GM12878 (cell line): ENCODE results near the gene ASB6.

Experiments used
- DPF2 ChIP-seq: fragments of 450-650 bp; IDR thresholded peaks from 2 replicates; pipeline ENCODE4 v1.6.1; 2017; ENCODE audit warnings: mild to moderate bottlenecking
- TF ChIP-seq, protein P1 (sequence below): IDR thresholded peaks from 2 replicates; pipeline ENCODE4 v1.6.1; 2012; ENCODE audit warnings: low read depth, low read length, improper control_type of control experiment
- TF ChIP-seq, protein P2 (sequence below), 3 experiments: IDR thresholded peaks in 2 of 3; conservative IDR thresholded peaks in 1 of 3; 2 replicates each; pipeline ENCODE4 v1.5.1; 2011; ENCODE audit warnings: low read depth in 3 of 3, low read length in 3 of 3, mild to moderate bottlenecking in 3 of 3, control low read depth in 2 of 3, moderate library complexity in 2 of 3, inconsistent platforms in 1 of 3, mixed read lengths in 1 of 3; ENCODE audit not compliant: control insufficient read depth in 2 of 3, insufficient read depth in 1 of 3; ENCODE audit errors: extremely low read depth in 1 of 3

DNA sequence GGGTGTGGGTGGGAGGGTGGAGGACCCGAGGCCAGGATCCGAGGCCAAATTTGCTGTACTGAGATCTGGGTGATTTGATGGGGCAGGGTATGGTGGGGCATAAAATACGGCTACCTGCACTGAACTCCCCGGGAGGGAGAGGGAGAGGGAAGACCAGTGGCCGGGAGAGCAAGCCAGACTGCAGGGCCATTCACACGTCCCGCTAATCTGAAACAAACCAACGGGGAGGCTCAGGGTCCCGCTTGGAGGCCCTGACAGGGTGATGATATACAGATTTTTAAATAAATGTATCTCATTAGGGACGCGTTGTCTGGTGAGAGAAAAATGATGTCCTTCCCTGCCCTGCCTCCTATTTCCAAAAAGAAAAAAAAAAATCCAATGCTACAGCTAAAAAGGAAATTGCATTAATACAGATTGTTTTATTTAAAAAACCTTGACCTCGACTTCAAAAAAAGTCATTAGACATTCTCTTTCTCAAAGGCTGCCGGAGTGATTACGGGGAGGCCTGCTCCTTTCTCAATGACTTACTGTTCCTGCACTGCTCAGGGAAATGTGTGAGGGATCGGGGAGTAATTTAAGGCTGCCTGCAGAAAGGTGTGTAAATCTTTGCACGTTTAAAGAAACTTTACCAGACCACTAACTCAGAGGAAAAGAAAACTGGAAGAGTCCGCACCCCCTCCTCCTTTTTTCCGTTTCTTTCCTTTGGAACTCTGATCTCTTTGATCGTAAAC is 12.0 kb upstream of the ASB6 start:
- no peak for TF ChIP-seq DPF2
- TF ChIP-seq, protein P1, sequence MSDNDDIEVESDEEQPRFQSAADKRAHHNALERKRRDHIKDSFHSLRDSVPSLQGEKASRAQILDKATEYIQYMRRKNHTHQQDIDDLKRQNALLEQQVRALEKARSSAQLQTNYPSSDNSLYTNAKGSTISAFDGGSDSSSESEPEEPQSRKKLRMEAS = no peak
- TF ChIP-seq, protein P2, sequence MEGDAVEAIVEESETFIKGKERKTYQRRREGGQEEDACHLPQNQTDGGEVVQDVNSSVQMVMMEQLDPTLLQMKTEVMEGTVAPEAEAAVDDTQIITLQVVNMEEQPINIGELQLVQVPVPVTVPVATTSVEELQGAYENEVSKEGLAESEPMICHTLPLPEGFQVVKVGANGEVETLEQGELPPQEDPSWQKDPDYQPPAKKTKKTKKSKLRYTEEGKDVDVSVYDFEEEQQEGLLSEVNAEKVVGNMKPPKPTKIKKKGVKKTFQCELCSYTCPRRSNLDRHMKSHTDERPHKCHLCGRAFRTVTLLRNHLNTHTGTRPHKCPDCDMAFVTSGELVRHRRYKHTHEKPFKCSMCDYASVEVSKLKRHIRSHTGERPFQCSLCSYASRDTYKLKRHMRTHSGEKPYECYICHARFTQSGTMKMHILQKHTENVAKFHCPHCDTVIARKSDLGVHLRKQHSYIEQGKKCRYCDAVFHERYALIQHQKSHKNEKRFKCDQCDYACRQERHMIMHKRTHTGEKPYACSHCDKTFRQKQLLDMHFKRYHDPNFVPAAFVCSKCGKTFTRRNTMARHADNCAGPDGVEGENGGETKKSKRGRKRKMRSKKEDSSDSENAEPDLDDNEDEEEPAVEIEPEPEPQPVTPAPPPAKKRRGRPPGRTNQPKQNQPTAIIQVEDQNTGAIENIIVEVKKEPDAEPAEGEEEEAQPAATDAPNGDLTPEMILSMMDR (IDR thresholded peaks at IDR 0.05 in 2 of 3, conservative IDR thresholded peaks at IDR 0.05 in 1 of 3; ENCODE audit: control insufficient read depth in 2 of 3, extremely low read depth in 1 of 3, insufficient read depth in 1 of 3, low read depth in 3 of 3, low read length in 3 of 3) = no peak
